ENCODE measurements around the gene TRIP4. TPM values are rescaled to one million over a fixed set of nuclear protein-coding genes. Genes with fewer than 3 reads are reported as not detected.

Gene TRIP4
- total and polyA plus RNA-seq, 4 donors = 17.0 to 23.6 (median 23.0) TPM

DNA sequence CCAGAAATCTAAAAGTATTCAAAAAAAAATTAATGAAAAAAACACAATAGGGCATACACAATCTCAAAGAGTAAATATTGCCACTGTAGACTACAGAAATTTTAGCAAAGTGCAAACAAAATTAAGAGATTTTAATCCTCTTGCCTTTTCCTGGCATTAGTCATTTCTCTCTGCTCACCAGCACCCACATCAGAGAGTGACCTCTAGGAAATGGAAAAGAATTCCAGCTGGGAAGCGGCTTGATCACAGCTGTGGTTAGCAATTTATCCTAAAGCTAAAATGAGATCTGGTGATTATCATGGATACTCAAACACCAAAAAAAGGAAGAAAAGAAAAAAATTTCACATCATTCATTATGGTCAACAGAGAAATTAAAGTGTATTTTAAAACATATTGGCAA is 39.2 kb upstream of the TRIP4 start:
- H3K4me1 ChIP-seq (ENCODE audit: control insufficient read depth in 5 of 5, insufficient read depth in 5 of 5, low read length in 5 of 5) = peaks cover 0 to 20% (median 6%) of the 10 kb centered on the region in 5 donors
- no peak for TF ChIP-seq CTCF (IDR thresholded peaks at IDR 0.05; ENCODE audit: control extremely low read depth, extremely low read depth)
- H3K9ac ChIP-seq (ENCODE audit: insufficient read depth in 1 of 2, low read length in 2 of 2) = no peak overlapping the region
- H3K4me3 ChIP-seq = no peak overlapping the region
- peaks cover 0 to 6% (median 4%) of the 10 kb centered on the region in 4 donors for H3K36me3 ChIP-seq (ENCODE audit: control insufficient read depth in 4 of 4, insufficient read depth in 4 of 4, low read length in 4 of 4)
- DNase-seq (no peak), ATAC-seq (ENCODE audit: insufficient read depth, low FRiP score) (no peak)
- H3K27me3 ChIP-seq (ENCODE audit: control insufficient read depth in 3 of 3, insufficient read depth in 3 of 3, low read length in 2 of 3) = no peaks in the 10 kb centered on the region
- WGBS, 2 donors = 81 to 97% methylated on average over 1 of the region's 1 CpG
- H3K9me3 ChIP-seq (ENCODE audit: control insufficient read depth in 4 of 4, insufficient read depth in 3 of 4, low read length in 3 of 4) = no peaks in the 10 kb centered on the region
- no peak overlapping the region for H3K27ac ChIP-seq (ENCODE audit: low read depth in 1 of 2, low read length in 1 of 2)

- DNase-seq (no peak), ATAC-seq (ENCODE audit: insufficient read depth, low FRiP score) (no peak)
- 89 to 96% methylated on average over 2 of the region's 2 CpGs for WGBS, 2 donors
- Histone ChIP-seq H3K36me3 (ENCODE audit: control insufficient read depth in 4 of 4, insufficient read depth in 4 of 4, low read length in 4 of 4) (peaks cover 0 to 6% (median 4%) of the 10 kb centered on the region in 4 donors), H3K27ac (ENCODE audit: low read depth in 1 of 2, low read length in 1 of 2) (no peak overlapping the region), H3K4me3 (no peak overlapping the region), H3K27me3 (ENCODE audit: control insufficient read depth in 3 of 3, insufficient read depth in 3 of 3, low read length in 2 of 3) (no peaks in the 10 kb centered on the region), H3K9ac (ENCODE audit: insufficient read depth in 1 of 2, low read length in 2 of 2) (no peak overlapping the region), H3K4me1 (ENCODE audit: control insufficient read depth in 5 of 5, insufficient read depth in 5 of 5, low read length in 5 of 5) (peaks cover 0 to 10% (median 6%) of the 10 kb centered on the region in 5 donors), H3K9me3 (ENCODE audit: control insufficient read depth in 4 of 4, insufficient read depth in 3 of 4, low read length in 3 of 4) (no peaks in the 10 kb centered on the region)
- TF ChIP-seq CTCF (IDR thresholded peaks at IDR 0.05; ENCODE audit: control extremely low read depth, extremely low read depth) = no peak
These were observed 38.3 kb upstream of the TRIP4 start for GRCh38 chr15:64349375-64349774.

DNA sequence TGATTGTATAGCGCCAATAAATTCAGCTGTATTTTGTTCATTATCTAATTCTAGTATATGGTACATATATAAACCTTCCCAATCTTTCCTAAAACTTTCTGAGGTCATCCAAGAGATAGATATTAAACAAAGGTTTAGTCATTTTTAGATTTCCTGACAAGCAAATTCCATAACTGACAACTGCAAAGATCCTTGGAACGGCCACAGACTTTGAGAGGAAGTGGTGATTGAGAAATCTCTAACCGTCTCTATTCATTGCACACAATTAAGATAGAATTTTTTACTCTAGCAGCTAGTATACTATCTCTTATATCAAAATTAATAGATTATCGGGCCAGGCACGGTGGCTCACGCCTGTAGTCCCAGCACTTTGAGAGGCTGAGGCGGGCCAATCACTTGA is 36.4 kb upstream of the TRIP4 start:
- Histone ChIP-seq H3K27ac (ENCODE audit: low read depth in 1 of 2, low read length in 1 of 2) (no peak overlapping the region), H3K36me3 (ENCODE audit: control insufficient read depth in 4 of 4, insufficient read depth in 4 of 4, low read length in 4 of 4) (peaks cover 0 to 6% (median 4%) of the 10 kb centered on the region in 4 donors), H3K27me3 (ENCODE audit: control insufficient read depth in 3 of 3, insufficient read depth in 3 of 3, low read length in 2 of 3) (no peaks in the 10 kb centered on the region), H3K4me1 (ENCODE audit: control insufficient read depth in 5 of 5, insufficient read depth in 5 of 5, low read length in 5 of 5) (peaks cover 0 to 10% (median 0%) of the 10 kb centered on the region in 5 donors), H3K4me3 (no peak overlapping the region), H3K9me3 (ENCODE audit: control insufficient read depth in 4 of 4, insufficient read depth in 3 of 4, low read length in 3 of 4) (no peaks in the 10 kb centered on the region), H3K9ac (ENCODE audit: insufficient read depth in 1 of 2, low read length in 2 of 2) (peak overlapping the region in 1 of 2 donors; percentile 7)
- WGBS, 2 donors = 48 to 68% methylated on average over 7 of the region's 7 CpGs
- no peak for DNase-seq
- no peak for ATAC-seq (ENCODE audit: insufficient read depth, low FRiP score)
- no peak for TF ChIP-seq CTCF (IDR thresholded peaks at IDR 0.05; ENCODE audit: control extremely low read depth, extremely low read depth)
